ENCODE measurements around the gene VPS41.

- TF ChIP-seq CTCF (IDR thresholded peaks at IDR 0.05) (no peak), POLR2A (IDR thresholded peaks at IDR 0.05) (no peak)
Observed at GRCh38 chr7:38858259-38858884, 50.6 kb downstream of the VPS41 start.

Data from Peyer's patch (tissue), 4 donors.